ENCODE measurements around the gene ZNF180.
"Not testable (repeated sequence)": the region's sequence is repeated elsewhere in the genome, so short reads cannot be mapped to it uniquely, and the experiment has no call there.

Gene ZNF180

DNA sequence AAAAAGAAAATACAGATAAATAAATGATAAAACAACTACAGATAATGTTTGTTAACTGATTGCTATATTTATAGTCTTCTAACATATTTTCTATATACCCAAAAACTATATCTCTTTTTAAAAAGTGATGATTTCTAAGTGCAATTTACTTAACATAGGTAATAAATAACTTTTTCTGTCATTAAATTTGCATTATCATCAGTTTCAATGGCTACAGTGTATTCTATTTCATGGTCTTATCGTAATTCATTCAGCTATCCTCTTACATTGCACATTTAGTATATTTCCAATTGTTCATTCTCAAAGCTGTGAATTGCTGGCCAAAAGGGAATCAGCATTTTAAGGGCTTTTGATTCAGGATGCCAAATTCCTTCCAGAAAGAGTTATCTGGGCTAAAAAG lies 3.6 kb downstream of the ZNF180 start:
- DNase-seq, result no peak

DNA sequence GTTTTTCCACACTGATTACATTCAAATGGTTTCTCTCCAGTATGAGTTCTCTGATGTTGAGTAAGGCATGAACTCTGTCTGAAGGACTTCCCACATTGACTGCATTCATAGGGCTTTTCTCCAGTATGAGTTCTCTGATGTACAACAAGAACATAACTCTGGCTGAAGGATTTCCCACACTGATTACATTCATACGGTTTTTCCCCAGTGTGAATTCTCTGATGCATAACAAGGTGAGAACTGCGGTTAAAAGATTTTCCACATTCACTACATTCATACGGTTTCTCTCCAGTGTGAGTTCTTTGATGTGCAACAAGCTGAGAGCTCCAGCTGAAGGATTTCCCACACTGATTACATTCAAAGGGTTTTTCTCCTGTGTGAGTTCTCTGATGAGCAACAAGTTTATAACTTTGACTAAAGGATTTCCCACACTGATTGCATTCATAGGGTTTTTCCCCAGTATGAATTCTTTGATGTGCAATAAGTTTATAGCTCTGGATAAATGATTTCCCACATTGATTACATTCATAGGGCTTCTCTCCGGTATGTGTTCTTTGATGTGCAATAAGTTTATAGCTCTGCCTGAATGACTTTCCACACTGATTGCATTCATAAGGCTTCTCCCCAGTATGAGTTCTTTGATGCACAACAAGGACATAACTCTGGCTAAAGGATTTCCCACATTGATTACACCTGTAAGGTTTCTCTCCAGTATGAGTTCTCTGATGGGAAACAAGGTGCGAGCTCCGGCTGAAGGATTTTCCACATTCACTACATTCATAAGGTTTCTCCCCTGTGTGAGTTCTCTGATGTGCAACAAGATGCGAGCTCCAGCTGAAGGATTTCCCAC lies 23.5 kb downstream of the ZNF180 start:
- DNase-seq, result no peak

DNA sequence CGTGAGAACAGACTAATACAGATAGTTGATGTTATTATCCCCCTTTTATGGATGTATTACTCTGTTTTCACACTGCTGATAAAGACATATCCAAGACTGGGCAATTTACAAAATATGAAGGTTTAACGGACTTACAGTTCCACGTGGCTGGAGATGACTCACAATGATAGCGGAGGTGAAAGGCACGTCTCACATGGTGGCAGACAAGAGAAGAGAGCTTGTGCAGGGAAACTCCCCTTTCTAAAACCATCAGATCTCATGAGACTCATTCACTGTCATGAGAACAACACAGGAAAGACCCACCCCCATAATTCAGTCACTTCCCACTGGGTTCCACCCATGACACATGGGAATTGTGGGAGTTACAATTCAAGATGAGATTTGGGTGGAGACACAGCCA lies 31.6 kb downstream of the ZNF180 start:
- not testable (repeated sequence) for DNase-seq

DNA sequence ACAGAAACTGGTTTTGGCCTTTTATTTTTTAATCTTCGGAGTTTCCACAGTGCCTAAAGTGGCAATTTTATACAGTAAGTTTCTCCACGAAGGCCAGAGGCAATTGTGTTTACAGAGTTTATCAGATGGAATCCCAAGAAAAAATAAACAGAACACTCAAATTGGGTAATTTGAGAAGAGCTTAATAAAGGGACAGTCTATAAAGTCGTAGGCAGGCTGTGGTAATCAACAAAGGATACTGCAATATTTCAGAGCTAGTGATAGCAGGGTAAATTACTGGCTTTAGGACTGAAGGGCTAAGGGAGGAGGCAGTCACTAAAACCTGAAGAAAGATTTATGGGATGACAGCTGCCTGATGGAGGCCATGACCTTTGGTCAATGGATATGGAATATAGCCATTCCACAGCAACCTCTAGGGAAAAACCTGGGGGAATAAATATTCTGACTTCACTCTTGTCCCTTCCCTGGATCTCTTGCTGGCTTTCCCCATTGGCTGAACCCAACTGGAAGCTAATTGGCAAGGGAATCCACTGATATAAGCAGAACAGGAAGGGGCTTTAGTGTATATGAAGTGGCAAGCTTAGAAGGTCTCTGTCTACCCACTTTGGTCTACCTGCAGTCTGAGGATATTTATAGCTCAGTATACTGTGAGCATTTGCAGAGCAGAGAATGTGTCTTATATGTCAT lies 37.6 kb downstream of the ZNF180 start:
- not testable (repeated sequence) for DNase-seq

DNA sequence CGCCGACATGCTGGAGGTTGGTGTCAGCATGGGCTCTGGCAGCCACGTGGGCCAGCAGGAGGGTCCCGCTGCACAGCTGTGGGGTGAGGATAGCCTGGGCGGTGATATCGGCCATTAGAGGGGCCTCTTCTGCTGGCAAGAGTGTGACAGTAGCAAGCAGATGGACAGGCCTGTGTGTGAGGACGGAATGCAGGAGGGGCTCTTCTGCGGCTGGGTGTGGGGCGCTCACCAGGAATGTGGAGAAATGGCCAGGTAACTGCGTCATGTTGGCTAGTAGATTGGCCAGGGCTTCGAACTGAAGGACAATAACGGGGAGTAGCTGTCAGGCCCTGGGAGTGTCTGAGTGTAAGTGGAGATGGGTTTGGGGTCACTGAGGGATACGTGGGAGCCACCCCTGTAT lies 44.3 kb downstream of the ZNF180 start:
- not testable (repeated sequence) for DNase-seq

DNA sequence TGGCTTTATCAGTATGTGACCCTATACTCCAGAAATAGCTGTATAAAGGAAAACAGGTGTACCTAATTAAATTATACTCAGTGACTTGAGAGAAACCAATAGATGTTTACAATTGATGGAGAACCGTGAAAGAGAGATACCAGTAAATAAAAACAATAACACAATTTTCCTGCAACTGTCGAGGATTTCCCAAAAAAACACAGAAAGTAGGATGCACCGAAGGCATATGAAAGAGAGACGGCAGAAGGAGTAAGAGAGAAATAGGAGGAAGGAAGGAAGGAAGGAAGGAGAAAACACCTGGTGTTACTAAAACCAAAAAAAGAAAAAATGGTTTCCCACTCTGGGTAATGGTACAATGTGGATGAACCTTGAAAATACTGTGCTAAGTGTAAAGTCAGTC lies 45.2 kb downstream of the ZNF180 start:
- no peak for DNase-seq

DNA sequence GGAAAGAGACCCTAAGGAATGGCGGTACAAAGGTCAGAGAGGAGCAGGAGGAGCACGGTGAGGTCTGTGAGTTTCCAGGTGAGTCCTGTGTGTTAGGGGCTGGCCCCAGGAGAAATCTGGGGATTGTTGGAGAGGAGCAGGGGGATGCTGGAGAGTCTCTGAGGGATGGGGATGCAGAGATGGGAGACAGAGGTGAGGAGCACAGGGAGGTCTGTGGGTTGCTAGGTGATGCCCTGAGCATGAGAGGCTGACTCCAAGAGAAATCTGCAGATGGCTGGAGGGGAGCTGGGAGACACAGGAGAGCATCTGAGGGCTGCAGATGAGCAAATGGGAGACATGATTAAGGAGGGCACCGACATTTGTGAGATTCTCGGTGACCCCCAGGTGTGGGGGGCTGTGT lies 48.0 kb downstream of the ZNF180 start:
- no peak for DNase-seq

DNA sequence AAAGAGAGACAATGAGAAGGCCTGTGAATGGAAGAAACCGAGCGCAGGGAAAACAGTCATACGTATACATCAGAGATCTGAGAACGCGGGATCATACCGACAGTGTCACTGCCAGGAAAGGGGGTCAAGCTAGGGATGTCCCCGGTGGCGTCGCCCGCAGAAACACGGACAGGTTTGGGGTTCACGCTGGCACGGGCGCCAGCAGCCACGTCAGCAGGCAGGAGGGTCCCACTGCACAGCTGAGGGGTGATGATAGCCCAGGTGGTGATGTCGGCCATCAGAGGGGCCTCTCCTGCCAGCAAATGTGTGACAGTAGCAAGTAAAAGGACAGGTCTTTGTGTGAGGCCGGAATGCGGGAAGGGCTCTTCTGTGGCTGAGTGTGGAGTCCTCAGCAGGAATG lies 48.6 kb downstream of the ZNF180 start:
- no peak for DNase-seq

DNA sequence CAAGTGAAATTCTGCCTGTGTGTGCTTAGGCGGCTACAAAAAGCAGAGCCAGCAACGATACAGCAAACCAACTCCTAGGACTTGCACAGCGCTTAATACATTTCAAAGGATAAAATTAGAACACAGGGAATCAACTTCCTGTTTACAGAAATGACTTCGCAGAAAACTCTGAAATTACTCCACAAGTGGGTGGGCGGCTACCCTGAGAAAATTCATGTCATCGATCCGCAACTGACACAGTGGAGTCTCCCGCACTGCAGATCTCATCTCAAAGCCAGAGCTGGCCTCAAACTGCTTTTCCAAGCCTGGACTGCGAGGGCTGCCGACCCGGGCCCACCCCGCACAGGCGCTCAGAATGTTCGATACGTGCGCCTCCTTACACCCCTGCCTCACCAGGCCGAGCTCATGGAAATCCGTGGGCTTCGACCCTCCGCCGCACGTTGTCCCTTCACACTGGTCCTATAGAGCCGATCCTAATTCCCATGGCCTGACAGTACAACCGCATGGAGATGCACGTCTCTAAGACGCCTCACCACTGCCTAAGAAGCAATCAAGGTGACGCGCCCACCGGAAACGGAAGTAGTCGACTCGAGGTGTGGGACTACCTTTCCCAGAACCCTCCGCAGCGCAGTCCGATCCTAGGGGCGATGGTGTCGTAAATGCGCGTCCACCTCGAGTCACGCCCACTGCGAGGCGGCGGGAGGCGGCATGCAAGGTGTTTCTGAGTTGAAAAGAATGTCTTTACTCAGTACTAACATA lies 52.2 kb downstream of the ZNF180 start, which contains the start of gene ZNF229:
TSS of gene ZNF229 (minus strand) at position 557 of the 759 bp plus-strand sequence. CDS start 5,625 bp downstream, outside the sequence.
- no peak for DNase-seq

DNA sequence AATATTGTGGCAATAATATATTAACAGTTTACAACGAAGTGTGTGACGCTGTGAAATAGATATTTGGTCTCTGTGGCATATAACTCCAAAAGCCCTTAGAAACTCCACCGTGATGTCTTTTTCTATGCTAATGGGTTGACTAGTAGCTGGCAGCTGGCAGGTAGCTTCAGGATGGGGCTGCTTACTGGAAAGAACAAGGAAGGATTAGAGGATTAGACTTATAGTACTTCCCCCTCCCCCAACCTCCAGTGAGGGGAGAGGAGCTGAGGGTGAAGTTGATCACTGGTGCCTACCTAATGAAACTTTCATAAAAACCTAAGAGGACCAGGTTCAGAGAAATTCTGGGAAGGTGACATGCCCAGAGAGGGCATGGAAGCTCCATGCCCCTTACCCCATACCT lies 61.9 kb downstream of the ZNF180 start:
- DNase-seq, result no peak

DNA sequence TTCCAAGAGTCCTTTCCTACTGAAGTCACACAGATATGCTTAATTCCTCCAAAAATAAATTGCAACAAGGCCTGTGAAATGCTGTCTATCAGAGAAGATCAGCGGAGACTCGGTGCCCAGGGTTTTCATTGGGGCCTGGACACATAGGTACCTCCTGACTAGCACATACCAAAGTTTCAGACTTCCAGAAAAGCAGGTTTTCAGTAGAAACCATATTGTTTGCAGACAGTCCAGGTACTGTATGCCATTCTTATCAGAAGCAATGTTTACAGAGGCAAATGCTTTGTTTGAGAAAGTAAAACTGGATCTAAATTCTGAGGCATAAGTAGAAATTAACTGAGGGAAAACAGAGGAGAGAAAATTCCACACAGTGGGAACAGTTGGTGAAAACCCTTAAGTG lies 64.9 kb downstream of the ZNF180 start:
- no peak for DNase-seq

DNA sequence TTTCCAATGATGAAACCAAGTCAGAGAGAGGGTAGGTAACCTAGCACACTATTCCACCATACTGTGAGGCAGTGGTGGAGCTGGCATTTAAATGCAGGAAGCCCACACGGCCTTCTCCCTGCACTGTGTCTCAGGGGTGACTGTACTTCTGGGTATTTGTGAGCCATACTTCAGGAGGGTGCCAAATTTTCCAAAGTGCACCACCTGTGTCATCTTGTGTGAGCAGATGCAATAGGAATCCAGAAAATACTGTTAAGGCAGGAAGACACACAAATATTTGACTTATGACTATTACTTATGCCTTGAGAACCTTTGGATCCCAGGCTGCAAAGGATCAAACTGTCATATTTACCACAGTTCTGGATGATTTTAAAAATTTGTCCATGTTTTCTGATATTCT lies 69.4 kb downstream of the ZNF180 start:
- no peak for DNase-seq
